ENCODE measurements around the gene RPL21. TPM values are rescaled to one million over a fixed set of nuclear protein-coding genes. Genes with fewer than 3 reads are reported as not detected.

Gene RPL21
- total RNA-seq = 1,188 and 1,204 TPM in 2 replicates

GRCh38 chr13:27251166-27252091, at the start of gene RPL21:
TSS of gene RPL21 (plus strand) at chr13:27251558. CDS start at chr13:27253777, 2,219 bp downstream.

GRCh38 chr13:27270594-27271520, 19.5 kb downstream of the RPL21 start, which contains the start of gene RASL11A:
TSS of gene RASL11A (plus strand) at chr13:27270830. CDS start at chr13:27270945, 115 bp downstream.

Other genes starting within 250 kb of the RPL21 start
- 9.0 and 9.5 TPM in 2 replicates for gene USP12, start 79.7 kb upstream of the RPL21 start, total RNA-seq
- gene RASL11A, start 19.3 kb downstream of the RPL21 start, total RNA-seq = 56.9 and 66.6 TPM in 2 replicates
- gene GTF3A, start 173.1 kb downstream of the RPL21 start, total RNA-seq = 184 and 243 TPM in 2 replicates
- 37.8 and 63.6 TPM in 2 replicates for gene MTIF3, start 199.0 kb downstream of the RPL21 start, total RNA-seq

All from myometrial cell (primary cell).